BLaER1 (cell line): ENCODE results near the gene NCOA5.

Experiments used
- H3K27ac ChIP-seq: shearing (Covaris generic); formaldehyde crosslinking; 2 replicates; pipeline ENCODE4 v1.8.1; 2022
- H3K27me3 ChIP-seq: shearing (Covaris generic); formaldehyde crosslinking; 2 replicates; pipeline ENCODE4 v1.8.1; 2022
- H3K36me3 ChIP-seq: shearing (Covaris generic); formaldehyde crosslinking; 2 replicates; pipeline ENCODE4 v1.8.1; 2022
- H3K4me1 ChIP-seq: shearing (Covaris generic); formaldehyde crosslinking; 2 replicates; pipeline ENCODE4 v1.8.1; 2022
- H3K4me2 ChIP-seq: shearing (Covaris generic); formaldehyde crosslinking; 2 replicates; pipeline ENCODE4 v1.8.1; 2022
- H3K4me3 ChIP-seq: shearing (Covaris generic); formaldehyde crosslinking; 2 replicates; pipeline ENCODE4 v1.8.1; 2022
- H3K9ac ChIP-seq: shearing (Covaris generic); formaldehyde crosslinking; 2 replicates; pipeline ENCODE4 v1.8.1; 2022
- H3K9me3 ChIP-seq: shearing (Covaris generic); formaldehyde crosslinking; 2 replicates; pipeline ENCODE4 v1.8.1; 2022
- H4K20me1 ChIP-seq: shearing (Covaris generic); formaldehyde crosslinking; 2 replicates; pipeline ENCODE4 v1.8.1; 2022
- Cebpa-rat ChIP-seq: shearing (Covaris generic); IDR thresholded peaks from 2 replicates; pipeline ENCODE4 v1.8.1; 2022

NCOA5 gene

GRCh38 chr20:46130534-46130933 is 40.8 kb upstream of the NCOA5 start:
- TF ChIP-seq Cebpa-rat, result no peak
- Histone ChIP-seq H3K9ac (no peak overlapping the region), H3K9me3 (no peaks in the 10 kb centered on the region), H3K27me3 (no peaks in the 10 kb centered on the region), H3K4me2 (peak overlapping the region; percentile 39; the same call in 1 of the 2 replicates), H4K20me1 (peaks cover 12% of the 10 kb centered on the region; the same call in 1 of the 2 replicates), H3K36me3 (peaks cover 16% of the 10 kb centered on the region; the same call in 1 of the 2 replicates), H3K4me3 (no peak overlapping the region), H3K27ac (no peak overlapping the region), H3K4me1 (peaks cover 45% of the 10 kb centered on the region)

DNA sequence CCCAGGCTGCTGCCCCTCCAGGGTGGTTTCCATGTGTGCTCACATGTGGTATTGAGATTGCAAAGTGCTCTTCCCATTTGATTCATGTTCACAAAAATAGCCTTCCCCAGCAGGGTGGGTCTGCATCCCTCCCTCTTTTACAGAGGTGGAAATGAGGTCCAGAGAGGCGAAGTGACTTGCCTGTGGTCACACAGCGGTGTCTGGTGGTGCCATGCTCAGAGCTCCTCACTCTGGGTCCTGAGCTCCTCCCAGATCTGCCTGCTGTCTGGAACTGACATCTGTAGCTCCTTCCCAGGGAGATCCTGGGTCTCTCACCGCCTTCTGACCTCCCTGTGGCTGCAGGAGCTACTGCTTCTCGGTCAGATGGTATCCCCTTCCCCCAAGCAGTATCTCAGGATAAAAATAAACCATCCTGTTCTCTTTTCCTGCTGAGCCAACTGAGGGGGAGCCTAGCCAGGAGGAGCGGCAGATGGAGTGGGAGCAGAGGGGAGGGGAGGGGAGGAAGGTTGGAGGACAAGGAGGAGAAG is 40.3 kb upstream of the NCOA5 start:
- Histone ChIP-seq H3K27me3 (no peaks in the 10 kb centered on the region), H3K36me3 (peaks cover 21% of the 10 kb centered on the region; the same call in 1 of the 2 replicates), H3K9me3 (no peaks in the 10 kb centered on the region), H4K20me1 (peaks cover 12% of the 10 kb centered on the region; the same call in 1 of the 2 replicates), H3K27ac (no peak overlapping the region), H3K4me1 (peaks cover 44% of the 10 kb centered on the region), H3K9ac (no peak overlapping the region), H3K4me2 (peak overlapping the region; percentile 39), H3K4me3 (no peak overlapping the region)
- TF ChIP-seq Cebpa-rat, result no peak

DNA sequence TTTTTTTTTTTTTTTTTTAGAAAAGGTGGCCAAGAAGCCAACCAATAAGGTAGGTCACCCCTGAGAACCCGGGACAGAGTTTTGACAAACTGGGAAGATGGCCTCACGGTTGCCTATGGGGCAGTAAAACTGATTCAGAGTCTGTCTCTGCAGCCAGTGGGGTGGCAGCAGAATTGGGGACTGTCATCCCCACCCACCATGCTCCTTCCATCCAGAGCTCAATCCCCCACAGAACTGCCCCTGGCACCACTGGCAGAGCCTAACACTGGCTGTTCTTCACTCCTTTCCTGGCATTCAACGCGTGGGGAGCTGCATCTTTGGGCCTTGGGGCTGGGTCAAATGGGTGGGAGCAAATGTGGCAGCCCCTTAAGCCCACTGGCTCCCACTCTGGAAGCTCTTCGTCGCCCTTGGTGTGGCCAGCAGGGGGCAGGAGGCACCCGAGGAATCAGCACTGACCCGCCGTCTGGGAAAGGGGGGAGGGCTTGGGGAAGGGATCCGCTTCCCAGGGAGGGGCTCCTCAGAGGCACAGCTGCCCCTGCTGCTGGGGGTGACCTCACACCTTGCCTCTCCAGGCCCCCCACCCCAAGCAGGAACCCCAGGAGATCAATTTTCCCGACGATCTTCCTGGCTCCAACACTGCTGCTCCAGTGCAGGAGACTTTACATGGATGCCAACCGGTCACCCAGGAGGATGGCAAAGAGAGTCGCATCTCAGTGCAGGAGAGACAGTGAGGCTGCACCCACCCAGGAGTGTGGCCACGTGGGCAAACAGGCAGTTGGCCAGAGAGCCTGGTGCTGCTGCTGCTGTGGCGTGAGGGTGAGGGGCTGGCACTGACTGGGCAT is 38.8 kb upstream of the NCOA5 start:
- Histone ChIP-seq H3K9ac (no peak overlapping the region), H3K4me3 (no peak overlapping the region), H4K20me1 (peaks cover 14% of the 10 kb centered on the region; the same call in 1 of the 2 replicates), H3K4me1 (peaks cover 34% of the 10 kb centered on the region), H3K4me2 (peak overlapping the region; percentile 64), H3K9me3 (no peaks in the 10 kb centered on the region), H3K27me3 (no peaks in the 10 kb centered on the region), H3K27ac (no peak overlapping the region), H3K36me3 (peaks cover 32% of the 10 kb centered on the region)
- no peak for TF ChIP-seq Cebpa-rat

GRCh38 chr20:46127396-46128010 is 37.7 kb upstream of the NCOA5 start:
- peaks cover 42% of the 10 kb centered on the region for H3K36me3 ChIP-seq
- no peaks in the 10 kb centered on the region for H3K27me3 ChIP-seq
- peaks cover 41% of the 10 kb centered on the region for H3K4me1 ChIP-seq
- no peak overlapping the region for H3K4me3 ChIP-seq
- no peak overlapping the region for H3K27ac ChIP-seq
- H3K4me2 ChIP-seq, result peak overlapping the region; percentile 64
- H3K9ac ChIP-seq, result no peak overlapping the region
- no peak for TF ChIP-seq Cebpa-rat
- peaks cover 24% of the 10 kb centered on the region; the same call in 1 of the 2 replicates for H4K20me1 ChIP-seq
- no peaks in the 10 kb centered on the region for H3K9me3 ChIP-seq

GRCh38 chr20:46126440-46127056 is 36.8 kb upstream of the NCOA5 start:
- TF ChIP-seq Cebpa-rat, result no peak
- Histone ChIP-seq H3K4me3 (no peak overlapping the region), H3K9me3 (no peaks in the 10 kb centered on the region), H3K4me2 (no peak overlapping the region), H3K36me3 (peaks cover 51% of the 10 kb centered on the region), H4K20me1 (peaks cover 34% of the 10 kb centered on the region), H3K27me3 (no peaks in the 10 kb centered on the region), H3K4me1 (peaks cover 41% of the 10 kb centered on the region), H3K9ac (no peak overlapping the region), H3K27ac (no peak overlapping the region)

GRCh38 chr20:46123482-46124245 is 33.9 kb upstream of the NCOA5 start:
- H3K27ac ChIP-seq, result no peak overlapping the region
- no peak overlapping the region for H3K9ac ChIP-seq
- peaks cover 59% of the 10 kb centered on the region for H4K20me1 ChIP-seq
- H3K4me3 ChIP-seq, result no peak overlapping the region
- H3K4me1 ChIP-seq, result peaks cover 56% of the 10 kb centered on the region
- peaks cover 47% of the 10 kb centered on the region for H3K36me3 ChIP-seq
- H3K27me3 ChIP-seq, result no peaks in the 10 kb centered on the region
- no peaks in the 10 kb centered on the region for H3K9me3 ChIP-seq
- no peak for TF ChIP-seq Cebpa-rat
- H3K4me2 ChIP-seq, result peak overlapping the region; percentile 34

DNA sequence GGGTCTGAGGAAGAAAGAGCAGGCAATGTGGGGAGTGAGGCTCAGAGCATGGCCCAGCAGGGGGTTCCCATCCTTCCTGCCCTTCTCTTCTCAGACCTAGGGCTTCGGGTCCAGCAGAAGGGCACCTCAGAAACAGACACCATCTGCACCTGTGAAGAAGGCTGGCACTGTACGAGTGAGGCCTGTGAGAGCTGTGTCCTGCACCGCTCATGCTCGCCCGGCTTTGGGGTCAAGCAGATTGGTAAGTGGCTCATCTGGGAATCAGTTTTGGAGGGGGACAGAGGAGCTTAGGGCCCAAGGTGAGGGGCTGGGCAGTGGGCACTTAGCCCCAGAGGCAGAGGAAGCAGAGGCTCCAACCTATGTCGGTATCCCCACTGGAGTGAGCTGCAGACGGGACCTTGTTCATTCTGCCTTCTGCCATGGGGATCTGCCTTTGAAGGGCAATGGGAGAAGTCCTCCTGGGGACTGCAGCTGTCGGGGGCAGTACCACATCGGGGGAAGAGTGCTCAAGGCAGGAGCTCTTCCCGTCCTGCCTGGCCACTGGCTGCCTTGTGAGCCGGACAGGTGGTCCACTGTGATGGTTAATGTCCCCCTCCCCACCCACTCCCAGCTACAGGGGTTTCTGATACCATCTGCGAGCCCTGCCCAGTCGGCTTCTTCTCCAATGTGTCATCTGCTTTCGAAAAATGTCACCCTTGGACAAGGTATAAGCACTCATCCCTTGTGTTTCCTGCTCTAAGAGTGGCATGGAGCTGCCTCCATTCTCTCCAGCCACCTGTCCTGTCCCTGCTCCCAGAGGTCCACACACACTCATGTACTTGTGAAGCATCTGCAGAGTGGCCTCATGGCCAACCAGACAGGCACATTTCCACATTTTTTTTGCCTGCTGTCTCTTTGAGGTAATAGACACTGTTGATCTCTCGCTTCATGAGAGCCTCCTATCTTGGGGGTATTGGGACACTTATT is 33.0 kb upstream of the NCOA5 start:
- H3K27ac ChIP-seq, result no peak overlapping the region
- H3K4me3 ChIP-seq, result no peak overlapping the region
- H4K20me1 ChIP-seq, result peaks cover 52% of the 10 kb centered on the region
- H3K27me3 ChIP-seq, result no peaks in the 10 kb centered on the region
- no peak for TF ChIP-seq Cebpa-rat
- H3K4me1 ChIP-seq, result peaks cover 54% of the 10 kb centered on the region
- peaks cover 47% of the 10 kb centered on the region for H3K36me3 ChIP-seq
- H3K9ac ChIP-seq, result no peak overlapping the region
- peak overlapping the region; percentile 34; the same call in 1 of the 2 replicates for H3K4me2 ChIP-seq
- H3K9me3 ChIP-seq, result no peaks in the 10 kb centered on the region

DNA sequence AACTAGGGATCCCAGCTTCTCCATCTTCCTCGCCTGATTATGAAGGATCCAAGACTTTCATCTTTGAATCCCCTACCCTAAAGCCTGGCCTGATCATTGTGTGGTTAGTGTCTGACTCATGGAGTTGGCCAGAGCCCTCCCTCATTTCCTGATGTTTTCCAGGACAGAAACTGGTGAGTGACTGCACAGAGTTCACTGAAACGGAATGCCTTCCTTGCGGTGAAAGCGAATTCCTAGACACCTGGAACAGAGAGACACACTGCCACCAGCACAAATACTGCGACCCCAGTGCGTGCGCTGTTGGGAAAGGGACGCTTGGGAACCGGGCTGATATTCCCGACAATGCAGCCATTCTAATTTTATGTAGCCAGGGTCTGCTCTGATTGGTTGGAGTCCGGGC is 32.3 kb upstream of the NCOA5 start:
- no peak for TF ChIP-seq Cebpa-rat
- H3K4me3 ChIP-seq, result no peak overlapping the region
- H3K9ac ChIP-seq, result no peak overlapping the region
- H4K20me1 ChIP-seq, result peaks cover 52% of the 10 kb centered on the region
- H3K27ac ChIP-seq, result no peak overlapping the region
- H3K4me2 ChIP-seq, result no peak overlapping the region
- no peaks in the 10 kb centered on the region for H3K9me3 ChIP-seq
- H3K27me3 ChIP-seq, result no peaks in the 10 kb centered on the region
- H3K4me1 ChIP-seq, result peaks cover 54% of the 10 kb centered on the region
- peaks cover 47% of the 10 kb centered on the region for H3K36me3 ChIP-seq
